HG03354 (cell line): ENCODE results near the gene GPR176.
"Not testable (repeated sequence)": the region's sequence is repeated elsewhere in the genome, so short reads cannot be mapped to it uniquely, and the experiment has no call there.

Experiments used
- ATAC-seq: cut with Tn5 transposase; IDR thresholded peaks from one replicate; pipeline ENCODE4 v1.9.1; 2021; ENCODE audit warnings: mild to moderate bottlenecking; ENCODE audit not compliant: unreplicated experiment, poor library complexity, severe bottlenecking

Gene GPR176

DNA sequence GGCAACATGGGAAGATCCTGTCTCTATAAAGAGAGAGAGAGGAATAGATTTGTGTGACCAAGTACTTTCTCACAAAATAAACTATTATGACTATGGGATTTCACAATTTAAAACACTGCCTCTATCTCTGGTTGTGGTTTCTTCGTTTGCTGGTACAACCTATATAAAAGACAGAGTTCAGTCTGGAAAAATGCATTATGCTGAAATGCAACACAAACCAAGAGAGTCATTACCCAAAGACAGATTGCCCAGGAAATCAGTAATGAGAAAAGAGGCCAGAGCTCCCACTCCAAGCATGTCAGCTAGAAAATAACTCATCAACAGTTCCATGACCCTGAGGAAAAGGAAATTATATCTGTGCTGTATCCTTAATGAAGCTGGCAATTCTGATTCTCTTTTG is 23.2 kb downstream of the GPR176 start:
- no peak for ATAC-seq

DNA sequence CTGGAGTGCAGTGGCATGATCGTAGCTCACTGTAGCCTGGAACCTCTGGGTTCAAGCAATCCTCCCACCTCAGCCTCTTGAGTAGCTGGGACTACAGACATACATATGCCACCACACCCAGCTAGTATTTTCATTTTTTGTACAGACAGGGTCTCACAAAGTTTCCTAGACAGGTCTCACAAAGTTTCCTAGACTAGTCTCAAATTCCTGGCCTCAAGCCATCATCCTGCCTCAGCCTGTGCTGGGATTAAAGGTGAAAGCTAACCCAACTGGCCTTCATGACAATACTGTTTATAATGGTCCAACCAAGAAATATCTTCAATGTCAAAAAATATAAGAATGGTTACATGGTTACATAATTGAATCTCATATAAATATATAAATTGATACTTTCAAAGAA is 24.0 kb downstream of the GPR176 start:
- no peak for ATAC-seq

- ATAC-seq = not testable (repeated sequence)
Observed at GRCh38 chr15:39893051-39893450, 27.0 kb downstream of the GPR176 start.

DNA sequence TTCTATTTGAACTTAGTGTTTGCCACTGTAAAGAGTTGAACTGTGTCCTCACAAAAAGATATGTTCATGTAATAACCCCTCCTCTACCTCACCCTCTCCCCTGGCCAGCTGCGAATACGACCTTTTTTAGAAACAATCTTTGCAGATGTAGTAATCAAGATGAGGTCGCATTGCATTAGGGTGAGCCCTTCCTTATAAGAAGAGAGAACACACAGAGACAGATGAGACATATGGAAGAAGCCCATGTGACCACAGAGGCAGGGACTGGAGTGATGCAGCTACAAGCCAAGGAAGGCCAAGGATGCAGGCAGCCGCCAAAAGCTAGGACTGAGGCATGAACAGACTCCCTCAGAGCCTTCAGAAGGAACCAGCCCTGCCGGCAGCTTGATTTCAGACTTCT is 27.6 kb downstream of the GPR176 start:
- ATAC-seq = no peak

DNA sequence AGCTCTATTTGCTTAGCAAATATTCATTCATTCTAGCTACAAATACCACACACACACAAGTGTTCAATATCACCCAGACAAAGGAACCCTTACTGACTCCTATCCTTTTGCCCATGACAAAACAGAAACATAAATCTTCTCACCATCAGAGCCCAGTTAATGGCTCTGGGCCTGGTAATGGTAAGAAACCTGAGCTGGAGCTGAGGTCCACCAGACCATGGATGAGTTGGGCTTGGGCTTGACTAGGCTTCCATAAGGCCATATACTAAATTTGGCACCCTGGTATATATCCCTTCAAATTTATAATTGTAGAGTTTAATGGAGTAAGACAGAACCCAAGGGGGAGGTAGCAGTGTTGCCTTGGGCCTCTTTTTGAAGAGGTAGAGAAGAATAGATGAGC is 29.4 kb downstream of the GPR176 start:
- ATAC-seq = no peak

DNA sequence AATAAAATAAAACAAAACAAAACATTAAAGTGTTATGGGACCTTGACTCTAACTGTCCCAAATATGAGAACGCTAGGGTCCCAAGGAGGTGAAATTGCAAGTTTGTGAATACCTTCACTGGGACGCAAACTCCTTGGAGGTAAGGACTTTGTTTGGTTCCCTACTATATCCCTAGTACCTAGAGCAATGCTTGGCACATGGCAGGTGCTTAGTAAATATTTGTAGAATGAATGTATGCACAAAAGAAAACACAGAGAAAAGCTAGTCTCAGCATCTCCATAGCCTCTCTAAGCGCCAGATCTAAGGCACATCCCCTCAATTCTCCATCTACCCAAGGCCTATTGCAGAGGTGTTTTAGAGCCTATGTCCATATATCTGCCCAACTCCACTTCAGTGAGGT is 30.5 kb downstream of the GPR176 start:
- no peak for ATAC-seq

DNA sequence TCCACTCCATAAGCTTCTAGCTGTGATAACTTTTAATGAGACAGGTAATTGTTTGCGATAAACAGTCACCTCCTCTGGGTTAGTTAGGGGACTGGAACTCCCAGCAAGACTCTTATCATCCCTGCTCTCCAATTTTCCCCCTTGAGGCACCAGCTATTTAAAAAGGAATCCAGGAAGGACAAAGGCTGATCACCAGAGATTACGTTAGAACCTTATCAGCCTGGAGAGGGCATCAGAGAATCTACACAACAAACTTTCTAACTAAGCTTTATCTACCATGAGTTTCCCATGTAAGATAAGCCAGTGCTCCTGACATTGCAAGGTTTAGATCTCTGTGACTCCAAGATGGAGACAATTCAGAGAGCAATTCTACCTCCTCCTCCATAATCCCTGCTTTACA is 31.3 kb downstream of the GPR176 start:
- no peak for ATAC-seq

GRCh38 chr15:39888243-39888642 is 31.8 kb downstream of the GPR176 start:
- ATAC-seq = no peak

GRCh38 chr15:39887832-39888231 is 32.2 kb downstream of the GPR176 start:
- no peak for ATAC-seq

- no peak for ATAC-seq
Observed at GRCh38 chr15:39887211-39887610, 32.9 kb downstream of the GPR176 start.

- no peak for ATAC-seq
Observed at GRCh38 chr15:39886418-39886817, 33.6 kb downstream of the GPR176 start.

DNA sequence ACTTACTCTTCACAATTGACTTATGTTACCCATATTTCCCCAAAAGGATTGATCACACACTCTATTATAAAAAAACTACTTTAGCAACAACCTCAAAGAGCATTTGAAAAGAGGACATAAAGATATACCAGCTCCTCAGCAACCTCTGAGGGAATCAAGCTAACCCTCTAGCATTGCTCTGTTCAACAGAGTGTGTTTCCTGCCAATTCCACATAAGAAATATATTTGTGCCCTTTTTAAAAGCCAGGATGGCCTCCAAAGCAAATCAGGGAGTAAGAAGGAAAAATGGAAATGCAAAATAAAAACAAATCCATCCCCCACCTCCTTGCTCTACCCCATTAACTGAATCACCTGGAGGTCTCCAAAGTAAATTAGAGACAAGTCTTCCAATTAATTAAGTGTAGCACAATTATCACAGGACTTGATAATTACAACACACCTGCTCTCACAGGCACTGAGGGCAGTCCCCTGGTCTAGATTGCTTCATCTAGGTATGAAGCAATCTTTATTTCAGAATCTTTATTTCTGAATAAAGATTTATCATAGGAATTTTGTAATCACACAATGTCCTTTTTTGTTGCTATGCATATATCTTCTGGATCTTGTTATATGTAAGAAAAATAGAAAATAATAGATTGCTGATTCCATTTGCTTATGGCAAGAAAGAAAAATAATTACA is 34.8 kb downstream of the GPR176 start:
- ATAC-seq = no peak

GRCh38 chr15:39884351-39884750 is 35.7 kb downstream of the GPR176 start:
- ATAC-seq = no peak

DNA sequence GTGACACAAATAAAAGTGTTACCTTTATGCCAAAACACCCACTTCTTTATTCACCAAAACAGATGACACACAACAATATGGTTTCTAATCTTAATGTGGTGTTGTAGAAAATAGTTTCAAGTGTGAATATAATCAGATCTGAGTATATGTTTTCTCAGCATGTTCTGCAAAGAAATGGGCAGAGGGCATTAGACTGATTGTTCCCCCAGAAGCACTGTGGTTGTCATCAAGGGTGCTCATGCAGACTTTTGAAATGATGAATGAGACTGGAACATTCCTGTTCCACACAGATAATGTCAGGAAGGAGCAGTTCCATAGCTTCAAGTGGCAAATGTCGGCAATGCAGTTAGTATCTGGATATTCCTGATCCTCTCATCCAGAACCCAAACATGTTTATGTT is 37.5 kb downstream of the GPR176 start:
- ATAC-seq = no peak

DNA sequence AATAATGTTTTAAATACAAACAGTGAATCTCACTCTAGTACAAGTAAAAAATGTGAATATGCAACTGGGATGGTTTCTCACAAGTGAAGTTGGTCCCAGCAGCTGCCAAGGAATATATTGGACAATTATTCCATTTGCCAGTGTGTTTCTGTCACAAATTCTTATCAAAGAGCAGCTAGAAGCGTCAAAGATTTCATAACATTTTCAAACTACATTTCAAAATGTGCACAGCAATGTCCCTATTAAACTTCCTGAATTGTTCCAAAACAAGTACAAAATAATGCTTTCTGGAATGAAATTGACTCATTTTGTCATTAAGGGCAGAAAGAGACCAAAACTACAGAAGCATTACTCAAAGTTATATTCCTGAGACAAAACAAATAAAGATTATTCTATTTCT is 38.3 kb downstream of the GPR176 start:
- no peak for ATAC-seq

DNA sequence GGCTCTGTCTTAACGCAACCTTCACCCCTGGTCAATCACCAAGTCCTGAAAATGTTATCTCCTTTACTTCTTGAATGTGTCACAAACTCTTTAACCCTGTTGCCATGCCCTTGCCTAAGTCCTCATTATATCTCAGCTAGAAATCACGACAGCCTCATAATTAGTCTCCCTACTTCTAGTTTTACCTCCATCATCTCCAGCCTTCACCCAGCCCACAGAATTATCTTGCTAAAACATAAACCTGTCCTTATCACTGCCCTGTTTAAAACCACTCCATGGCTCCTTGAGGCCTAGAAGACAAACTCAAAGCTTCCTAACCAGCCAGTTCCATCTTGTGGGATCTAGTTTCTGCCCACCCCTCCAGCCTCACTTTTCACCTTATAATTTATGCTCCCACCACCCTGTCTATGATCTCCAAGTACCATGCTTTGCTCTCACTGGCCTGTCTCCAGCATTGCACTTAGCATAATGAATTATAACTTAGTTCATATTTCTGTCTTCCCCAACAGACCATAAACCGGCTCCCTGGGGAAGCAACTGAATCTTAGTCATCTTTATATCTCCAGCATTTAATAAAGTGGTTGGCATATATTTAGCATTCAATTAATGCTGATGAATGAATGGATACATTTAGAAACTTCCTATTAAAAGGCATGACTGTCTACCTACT is 39.2 kb downstream of the GPR176 start:
- no peak for ATAC-seq

DNA sequence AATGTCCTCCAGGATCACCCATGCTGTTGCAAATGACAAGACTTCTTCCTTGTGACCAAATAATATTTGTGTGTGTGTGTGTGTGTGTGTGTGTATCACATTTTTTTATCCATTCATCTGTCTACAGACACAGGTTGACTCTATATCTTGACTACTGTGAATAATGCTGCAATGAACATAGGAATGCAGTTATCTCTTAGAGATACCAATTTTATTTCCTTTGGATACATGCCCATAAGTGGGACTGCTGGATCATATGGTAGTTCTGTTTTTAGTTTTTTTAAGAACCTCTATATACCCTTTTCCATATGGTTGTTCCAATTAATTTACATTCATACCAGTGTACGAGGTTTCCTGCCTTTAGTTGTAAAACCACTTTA is 41.7 kb downstream of the GPR176 start:
- ATAC-seq = no peak

DNA sequence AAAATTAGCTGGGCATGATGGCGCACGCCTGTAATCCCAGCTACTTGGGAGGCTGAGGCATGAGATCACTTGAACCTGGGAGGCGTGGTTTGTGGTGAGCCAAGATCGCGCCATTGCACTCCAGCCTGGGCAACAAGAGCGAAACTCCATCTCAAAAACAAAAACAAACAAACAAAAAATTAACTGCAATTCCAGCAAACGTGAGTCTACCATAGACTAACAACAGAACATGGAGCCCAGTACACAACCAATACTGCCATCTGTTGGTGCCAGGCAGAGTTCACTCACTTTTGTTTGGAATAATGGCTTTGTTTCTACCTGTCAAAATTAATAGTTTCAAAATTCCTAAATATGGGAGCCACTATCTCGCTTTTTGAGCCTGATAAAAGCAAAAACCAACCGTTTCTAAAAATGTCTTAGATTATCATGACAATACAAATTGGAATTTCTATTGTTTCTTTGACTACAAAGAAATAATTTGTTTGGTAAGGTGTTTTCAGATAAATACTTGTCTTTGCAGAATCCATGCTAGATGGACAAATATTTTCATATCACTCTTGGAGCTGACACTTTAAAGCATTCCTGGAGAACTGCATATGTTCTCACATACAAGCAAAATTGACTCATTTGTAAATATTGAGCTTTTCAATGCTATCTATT is 45.0 kb downstream of the GPR176 start:
- ATAC-seq = no peak

DNA sequence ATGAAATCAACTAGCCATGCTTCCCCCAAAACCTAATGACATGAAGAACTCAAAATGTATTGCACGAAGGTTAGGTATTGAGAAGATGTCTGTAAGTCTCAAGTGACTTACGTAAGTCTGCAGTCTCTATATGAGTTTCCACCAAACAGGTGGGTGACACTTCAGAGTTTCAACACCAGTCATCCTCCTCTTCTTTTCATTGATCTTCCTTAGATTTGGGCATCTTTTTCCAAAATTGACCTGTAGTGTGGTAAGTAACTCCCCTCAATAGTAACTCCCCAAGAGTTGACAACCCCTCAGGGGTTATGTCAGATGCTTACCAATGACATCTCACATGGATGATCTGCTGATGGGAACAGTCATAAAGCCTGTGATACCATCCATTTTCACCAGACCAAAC is 46.1 kb downstream of the GPR176 start:
- peak; percentile 55 for ATAC-seq

GRCh38 chr15:39870537-39870936 is 49.5 kb downstream of the GPR176 start:
- no peak for ATAC-seq

DNA sequence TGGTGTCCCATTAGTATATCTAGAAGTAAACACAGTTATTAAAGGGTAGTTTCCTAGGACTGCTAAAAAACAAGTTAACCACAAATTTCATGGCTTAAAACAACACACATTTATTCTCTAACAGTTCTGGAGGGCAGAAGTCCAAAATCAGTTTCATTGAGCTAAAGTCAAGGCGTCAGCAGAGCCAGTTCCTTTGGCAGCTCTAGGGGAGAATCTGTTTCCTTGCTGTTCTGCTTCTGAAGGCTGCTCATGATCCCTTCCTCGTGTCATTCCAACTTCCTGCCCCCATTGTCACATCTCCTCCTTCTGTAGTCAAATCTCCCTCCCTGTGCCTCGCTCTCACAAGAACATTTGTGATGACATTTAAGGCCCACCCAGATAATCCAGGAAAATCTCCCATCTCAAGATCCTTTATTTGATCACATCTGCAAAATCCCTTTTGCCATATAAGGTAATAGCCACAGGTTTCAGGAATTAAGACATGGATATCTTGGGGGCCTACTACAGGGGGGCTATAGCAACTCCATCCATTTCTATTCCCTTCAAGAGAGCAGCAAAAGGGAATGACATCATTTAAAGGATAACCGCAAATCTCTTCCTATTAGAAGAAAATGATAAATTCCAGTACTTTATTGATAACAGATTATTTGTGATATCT is 50.1 kb downstream of the GPR176 start:
- no peak for ATAC-seq
